HL-60/S4 treated with phorbol 12-myristate 13-acetate at 8.2 ng/mL for 4 days and 3 days (cell line): ENCODE data around the gene RAD9B.
"Not testable (repeated sequence)": the region's sequence is repeated elsewhere in the genome, so short reads cannot be mapped to it uniquely, and the experiment has no call there.

Source experiments
- in situ Hi-C: fragments of 300-500 bp; cut with MboI; formaldehyde crosslinking; loops from 2 replicates; pipeline ENCODE4 v1.15.0; 2022; ENCODE audit warnings: low sequenced_read_pairs

The RAD9B gene

GRCh38 chr12:110501752-110502738 lies at the start of gene RAD9B, which contains the start of gene VPS29:
RAD9B (plus strand) TSS chr12:110502331; CDS start chr12:110502338, 7 bp downstream.
VPS29 (minus strand) TSS chr12:110502111; CDS start chr12:110502051, 60 bp downstream.
- in situ Hi-C loops: no loop called here

GRCh38 chr12:110453569-110454296 lies 48.4 kb upstream of the RAD9B start:
- in situ Hi-C loops: no loop called here

- in situ Hi-C loops: no loop called here
These were observed 43.4 kb upstream of the RAD9B start for GRCh38 chr12:110458756-110459155.

- in situ Hi-C loops: not testable (repeated sequence)
These were observed 40.9 kb upstream of the RAD9B start for GRCh38 chr12:110461189-110461588.

GRCh38 chr12:110465024-110465423 lies 37.1 kb upstream of the RAD9B start:
- in situ Hi-C loops: no loop called here

GRCh38 chr12:110465765-110466164 lies 36.4 kb upstream of the RAD9B start:
- in situ Hi-C loops: not testable (repeated sequence)

- in situ Hi-C loops: no loop called here
These were observed 35.3 kb upstream of the RAD9B start for GRCh38 chr12:110466791-110467190.

- in situ Hi-C loops: no loop called here
These were observed 34.3 kb upstream of the RAD9B start for GRCh38 chr12:110467847-110468213.

- in situ Hi-C loops: no loop called here
These were observed 33.7 kb upstream of the RAD9B start, which contains the start of the genes FAM216A and GPN3 for GRCh38 chr12:110468214-110469048. FAM216A (plus strand) TSS chr12:110468845; CDS start chr12:110468876, 31 bp downstream. GPN3 (minus strand) TSS chr12:110468257; CDS start chr12:110468203, 54 bp downstream.

GRCh38 chr12:110475426-110475825 lies 26.7 kb upstream of the RAD9B start:
- in situ Hi-C loops: no loop called here

GRCh38 chr12:110498984-110499706 lies 3.0 kb upstream of the RAD9B start:
- in situ Hi-C loops: no loop called here

GRCh38 chr12:110501399-110501751 lies 756 bp upstream of the RAD9B start:
- in situ Hi-C loops: no loop called here

GRCh38 chr12:110503432-110503831 lies 1.3 kb downstream of the RAD9B start:
- in situ Hi-C loops: no loop called here

- in situ Hi-C loops: no loop called here
These were observed 3.2 kb downstream of the RAD9B start for GRCh38 chr12:110505332-110505731.

- in situ Hi-C loops: no loop called here
These were observed 6.0 kb downstream of the RAD9B start for GRCh38 chr12:110508071-110508586.

- in situ Hi-C loops: no loop called here
These were observed 11.7 kb downstream of the RAD9B start for GRCh38 chr12:110513842-110514241.

GRCh38 chr12:110514363-110514762 lies 12.2 kb downstream of the RAD9B start:
- in situ Hi-C loops: no loop called here

- in situ Hi-C loops: no loop called here
These were observed 14.9 kb downstream of the RAD9B start for GRCh38 chr12:110516995-110517394.

- in situ Hi-C loops: not testable (repeated sequence)
These were observed 15.9 kb downstream of the RAD9B start for GRCh38 chr12:110518014-110518413.
